ENCODE data around the gene SULT1C3.

DNA sequence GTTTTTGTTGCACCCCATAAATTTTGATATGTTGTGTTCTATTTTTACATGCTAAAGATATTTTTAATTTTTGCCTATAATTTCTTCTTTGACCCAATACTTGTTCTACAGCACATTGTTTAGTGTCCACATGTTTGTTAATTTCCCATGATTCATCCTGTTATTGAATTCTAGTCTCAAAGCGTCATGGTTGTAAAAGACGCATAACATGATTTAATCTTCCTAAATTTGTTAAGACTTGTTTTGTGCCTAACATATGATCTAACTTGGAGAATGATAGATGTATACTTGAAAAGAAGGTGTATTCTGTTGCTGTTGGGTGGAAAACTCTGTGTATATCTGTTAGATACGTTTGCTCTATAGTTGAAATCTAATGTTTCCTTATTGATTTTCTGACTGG is 27.1 kb upstream of the SULT1C3 start:
- TF ChIP-seq, protein P1, sequence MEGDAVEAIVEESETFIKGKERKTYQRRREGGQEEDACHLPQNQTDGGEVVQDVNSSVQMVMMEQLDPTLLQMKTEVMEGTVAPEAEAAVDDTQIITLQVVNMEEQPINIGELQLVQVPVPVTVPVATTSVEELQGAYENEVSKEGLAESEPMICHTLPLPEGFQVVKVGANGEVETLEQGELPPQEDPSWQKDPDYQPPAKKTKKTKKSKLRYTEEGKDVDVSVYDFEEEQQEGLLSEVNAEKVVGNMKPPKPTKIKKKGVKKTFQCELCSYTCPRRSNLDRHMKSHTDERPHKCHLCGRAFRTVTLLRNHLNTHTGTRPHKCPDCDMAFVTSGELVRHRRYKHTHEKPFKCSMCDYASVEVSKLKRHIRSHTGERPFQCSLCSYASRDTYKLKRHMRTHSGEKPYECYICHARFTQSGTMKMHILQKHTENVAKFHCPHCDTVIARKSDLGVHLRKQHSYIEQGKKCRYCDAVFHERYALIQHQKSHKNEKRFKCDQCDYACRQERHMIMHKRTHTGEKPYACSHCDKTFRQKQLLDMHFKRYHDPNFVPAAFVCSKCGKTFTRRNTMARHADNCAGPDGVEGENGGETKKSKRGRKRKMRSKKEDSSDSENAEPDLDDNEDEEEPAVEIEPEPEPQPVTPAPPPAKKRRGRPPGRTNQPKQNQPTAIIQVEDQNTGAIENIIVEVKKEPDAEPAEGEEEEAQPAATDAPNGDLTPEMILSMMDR (IDR thresholded peaks at IDR 0.05; ENCODE audit: control extremely low read depth in 1 of 3, insufficient read depth in 1 of 3, low read depth in 1 of 3, low read length in 3 of 3): no peak
- no peak for TF ChIP-seq EP300 (IDR thresholded peaks at IDR 0.05; ENCODE audit: borderline replicate concordance in 1 of 2, low read depth in 2 of 2, low read length in 2 of 2)
- TF ChIP-seq BRCA1 (IDR thresholded peaks at IDR 0.05; ENCODE audit: low read depth, low read length): no peak
- TF ChIP-seq SUZ12 (IDR thresholded peaks at IDR 0.05; ENCODE audit: low read length): no peak
- TF ChIP-seq CREB1 (IDR thresholded peaks at IDR 0.05): no peak
- TF ChIP-seq, protein P2, sequence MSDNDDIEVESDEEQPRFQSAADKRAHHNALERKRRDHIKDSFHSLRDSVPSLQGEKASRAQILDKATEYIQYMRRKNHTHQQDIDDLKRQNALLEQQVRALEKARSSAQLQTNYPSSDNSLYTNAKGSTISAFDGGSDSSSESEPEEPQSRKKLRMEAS (IDR thresholded peaks at IDR 0.05): no peak
- TF ChIP-seq ZNF274 (IDR thresholded peaks at IDR 0.05; ENCODE audit: borderline replicate concordance, extremely low read depth, low read length): no peak

Measured in H1 (cell line).